HL-60/S4 treated with retinoic acid at 250 ng/mL for 4 days and 3 days (cell line): Measurements from ENCODE around the gene SLC8A3.
"Not testable (repeated sequence)": the region's sequence is repeated elsewhere in the genome, so short reads cannot be mapped to it uniquely, and the experiment has no call there.

Source experiments
- in situ Hi-C: fragments of 300-500 bp; cut with MboI; formaldehyde crosslinking; loops from 2 replicates; pipeline ENCODE4 v1.7.0; 2022; ENCODE audit warnings: low sequenced_read_pairs

The SLC8A3 gene

GRCh38 chr14:70188659-70189455, at the start of gene SLC8A3:
TSS of gene SLC8A3 (minus strand) at chr14:70188951. CDS start at chr14:70168422, 20,529 bp downstream.
- in situ Hi-C loops, result no loop called here

GRCh38 chr14:70237710-70238109, 49.0 kb upstream of the SLC8A3 start:
- in situ Hi-C loops, result no loop called here

- in situ Hi-C loops, result no loop called here
Observed at GRCh38 chr14:70234066-70234950, 45.6 kb upstream of the SLC8A3 start.

GRCh38 chr14:70231756-70232544, 43.2 kb upstream of the SLC8A3 start:
- in situ Hi-C loops, result not testable (repeated sequence)

GRCh38 chr14:70229877-70230640, 41.3 kb upstream of the SLC8A3 start:
- in situ Hi-C loops, result not testable (repeated sequence)

- in situ Hi-C loops, result no loop called here
Observed at GRCh38 chr14:70213721-70214282, 25.1 kb upstream of the SLC8A3 start.

- in situ Hi-C loops, result no loop called here
Observed at GRCh38 chr14:70212752-70213151, 24.0 kb upstream of the SLC8A3 start.

GRCh38 chr14:70208380-70208779, 19.6 kb upstream of the SLC8A3 start:
- in situ Hi-C loops, result no loop called here

- in situ Hi-C loops, result no loop called here
Observed at GRCh38 chr14:70203686-70204085, 14.9 kb upstream of the SLC8A3 start.

GRCh38 chr14:70201994-70202393, 13.2 kb upstream of the SLC8A3 start:
- in situ Hi-C loops, result no loop called here

GRCh38 chr14:70193396-70193795, 4.6 kb upstream of the SLC8A3 start:
- in situ Hi-C loops, result no loop called here

GRCh38 chr14:70192915-70193314, 4.2 kb upstream of the SLC8A3 start:
- in situ Hi-C loops, result no loop called here

- in situ Hi-C loops, result no loop called here
Observed at GRCh38 chr14:70190156-70190555, 1.4 kb upstream of the SLC8A3 start.

- in situ Hi-C loops, result no loop called here
Observed at GRCh38 chr14:70189456-70190077, 816 bp upstream of the SLC8A3 start.

- in situ Hi-C loops, result no loop called here
Observed at GRCh38 chr14:70188322-70188658, 461 bp downstream of the SLC8A3 start.

GRCh38 chr14:70186900-70187451, 1.8 kb downstream of the SLC8A3 start:
- in situ Hi-C loops, result no loop called here

GRCh38 chr14:70183991-70184390, 4.8 kb downstream of the SLC8A3 start:
- in situ Hi-C loops, result no loop called here

GRCh38 chr14:70181276-70181675, 7.5 kb downstream of the SLC8A3 start:
- in situ Hi-C loops, result no loop called here

- in situ Hi-C loops, result no loop called here
Observed at GRCh38 chr14:70180718-70181117, 8.0 kb downstream of the SLC8A3 start.
